ENCODE results near the gene NBEA. TPM values are rescaled to one million over a fixed set of nuclear protein-coding genes. Genes with fewer than 3 reads are reported as not detected.

NBEA gene
- total RNA-seq, 1 experiment from 2014 or later = 3.3 TPM

DNA sequence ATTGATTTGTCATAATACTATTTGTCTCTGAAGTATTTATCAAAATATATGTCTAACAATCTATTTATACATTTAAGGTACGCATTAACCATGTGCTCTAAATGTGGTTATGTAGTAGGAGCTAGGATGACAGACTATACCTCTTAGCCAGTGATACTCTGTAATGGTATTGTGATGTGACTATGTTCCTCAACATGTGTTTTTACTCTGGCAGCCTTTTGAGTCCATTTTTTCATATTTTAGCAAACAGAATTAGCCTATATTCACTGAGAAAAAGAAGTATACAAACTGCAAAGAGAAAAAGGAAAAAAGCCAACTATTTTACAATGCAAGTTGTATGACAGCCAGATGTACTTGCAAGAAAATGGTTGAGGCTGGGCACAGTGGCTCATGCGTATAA, 507.8 kb downstream of the NBEA start:
- H3K4me3 Mint-ChIP-seq (ENCODE audit: unreplicated experiment) = no peak overlapping the region
- no peak for DNase-seq (ENCODE audit: unreplicated experiment)
- TF ChIP-seq CTCF (IDR thresholded peaks at IDR 0.05; ENCODE audit: unreplicated experiment) = no peak
- no TSS peak for BruUV-seq (replicated peaks)
- H3K4me1 Mint-ChIP-seq (ENCODE audit: insufficient read depth, unreplicated experiment) = no peaks in the 10 kb centered on the region
- ChIA-PET POLR2A (no interaction called here), CTCF (interaction anchor here (1.2 kb wide), 1 partner anchor 12 kb away, joined by 7 read pairs; no protein-coding TSS in a partner anchor)
- no peak overlapping the region for H3K27ac Mint-ChIP-seq (ENCODE audit: low read depth, unreplicated experiment)
- no peaks in the 10 kb centered on the region for H3K36me3 Mint-ChIP-seq (ENCODE audit: insufficient read depth, unreplicated experiment)
- H3K9me3 Mint-ChIP-seq (ENCODE audit: unreplicated experiment) = no peaks in the 10 kb centered on the region
- H3K27me3 Mint-ChIP-seq (ENCODE audit: insufficient read depth, unreplicated experiment) = no peaks in the 10 kb centered on the region
- intact Hi-C loops (cut with micrococcal nuclease) = no loop called here

- H3K36me3 Mint-ChIP-seq (ENCODE audit: insufficient read depth, unreplicated experiment) = no peaks in the 10 kb centered on the region
- no peak overlapping the region for H3K4me3 Mint-ChIP-seq (ENCODE audit: unreplicated experiment)
- no peak for TF ChIP-seq CTCF (IDR thresholded peaks at IDR 0.05; ENCODE audit: unreplicated experiment)
- no peaks in the 10 kb centered on the region for H3K4me1 Mint-ChIP-seq (ENCODE audit: insufficient read depth, unreplicated experiment)
- no peaks in the 10 kb centered on the region for H3K9me3 Mint-ChIP-seq (ENCODE audit: unreplicated experiment)
- intact Hi-C loops (cut with micrococcal nuclease) = no loop called here
- H3K27me3 Mint-ChIP-seq (ENCODE audit: insufficient read depth, unreplicated experiment) = no peaks in the 10 kb centered on the region
- no peak for DNase-seq (ENCODE audit: unreplicated experiment)
- no TSS peak for BruUV-seq (replicated peaks)
- ChIA-PET CTCF (no interaction called here), POLR2A (no interaction called here)
- H3K27ac Mint-ChIP-seq (ENCODE audit: low read depth, unreplicated experiment) = no peak overlapping the region
Observed at GRCh38 chr13:35455022-35455421, 513.0 kb downstream of the NBEA start.

- CTCF ChIA-PET = no interaction called here
- DNase-seq (ENCODE audit: unreplicated experiment) = no peak
- intact Hi-C loops (cut with micrococcal nuclease) = no loop called here
- no peaks in the 10 kb centered on the region for H3K27me3 Mint-ChIP-seq (ENCODE audit: insufficient read depth, unreplicated experiment)
- no peak for TF ChIP-seq CTCF (IDR thresholded peaks at IDR 0.05; ENCODE audit: unreplicated experiment)
- H3K4me3 Mint-ChIP-seq (ENCODE audit: unreplicated experiment) = no peak overlapping the region
- H3K36me3 Mint-ChIP-seq (ENCODE audit: insufficient read depth, unreplicated experiment) = no peaks in the 10 kb centered on the region
- no peaks in the 10 kb centered on the region for H3K9me3 Mint-ChIP-seq (ENCODE audit: unreplicated experiment)
- no peak overlapping the region for H3K27ac Mint-ChIP-seq (ENCODE audit: low read depth, unreplicated experiment)
- BruUV-seq (replicated peaks) = no TSS peak
- POLR2A ChIA-PET = no interaction called here
- H3K4me1 Mint-ChIP-seq (ENCODE audit: insufficient read depth, unreplicated experiment) = no peaks in the 10 kb centered on the region
Observed at GRCh38 chr13:35457258-35457657, 515.2 kb downstream of the NBEA start.

DNA sequence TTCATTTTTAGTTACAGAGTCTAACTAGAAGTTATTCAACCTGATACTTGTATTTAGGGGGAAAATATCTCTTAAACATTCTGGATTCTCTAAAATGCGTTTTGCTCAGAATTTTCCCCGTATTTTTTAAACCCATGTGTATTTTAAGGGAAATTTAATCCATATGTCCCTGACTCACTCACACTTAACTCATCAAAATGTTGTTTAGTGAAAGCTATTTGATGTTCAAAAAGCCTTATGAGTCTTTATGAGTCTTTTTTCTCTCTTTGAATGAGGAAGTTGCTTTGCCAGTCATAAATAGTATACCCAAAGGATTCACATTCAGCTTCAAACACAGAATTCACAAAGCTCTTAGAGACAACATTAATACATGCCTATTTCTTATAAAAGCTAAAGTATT, 518.0 kb downstream of the NBEA start:
- H3K4me1 Mint-ChIP-seq (ENCODE audit: insufficient read depth, unreplicated experiment) = no peaks in the 10 kb centered on the region
- ChIA-PET CTCF (interaction anchor here (0.6 kb wide), 2 partner anchors 91 to 464 kb away, joined by 5 read pairs; no protein-coding TSS in a partner anchor), POLR2A (no interaction called here)
- intact Hi-C loops (cut with micrococcal nuclease) = no loop called here
- no peak for TF ChIP-seq CTCF (IDR thresholded peaks at IDR 0.05; ENCODE audit: unreplicated experiment)
- no peaks in the 10 kb centered on the region for H3K27me3 Mint-ChIP-seq (ENCODE audit: insufficient read depth, unreplicated experiment)
- H3K36me3 Mint-ChIP-seq (ENCODE audit: insufficient read depth, unreplicated experiment) = no peaks in the 10 kb centered on the region
- H3K4me3 Mint-ChIP-seq (ENCODE audit: unreplicated experiment) = no peak overlapping the region
- BruUV-seq (replicated peaks) = no TSS peak
- H3K9me3 Mint-ChIP-seq (ENCODE audit: unreplicated experiment) = no peaks in the 10 kb centered on the region
- no peak for DNase-seq (ENCODE audit: unreplicated experiment)
- H3K27ac Mint-ChIP-seq (ENCODE audit: low read depth, unreplicated experiment) = no peak overlapping the region

Measured in MCF 10A (cell line).